GM12878 (cell line): Measurements from ENCODE around the gene GPC6. TPM values are rescaled to one million over a fixed set of nuclear protein-coding genes. Genes with fewer than 3 reads are reported as not detected.

Source experiments
- ATAC-seq: fragments of 200-7000 bp; cut with Tn5 transposase; 3 replicates; pipeline ENCODE4 v1.9.1; 2020; ENCODE audit warnings: mild to moderate bottlenecking, moderate library complexity
- BruUV-seq: library from RNA; stranded (reverse); fragments of 400-500 nt; replicated peaks from 2 replicates; lab custom pipeline; 2021; lab: Mats Ljungman, UMichigan
- CTCF ChIA-PET: fragments of 300-600 bp; sonication (Branson Sonifier 250); formaldehyde crosslinking; extraction: SDS; loops from one replicate; lab custom pipeline; 2021; ENCODE audit warnings: inconsistent platforms; lab: Yijun Ruan, JAX
- POLR2A ChIA-PET: fragments of 350-600 bp; formaldehyde crosslinking; extraction: SDS; loops from one replicate; lab custom pipeline; 2021; ENCODE audit warnings: inconsistent platforms; lab: Charles Lee
- RAD21 ChIA-PET: fragments of 300-600 bp; sonication (Branson Sonifier 250); formaldehyde crosslinking; loops from one replicate; lab custom pipeline; 2023; ENCODE audit warnings: antibody characterized with exemption; ENCODE audit not compliant: unreplicated experiment; lab: Charles Lee
- SMC1A ChIA-PET: fragments of 300-600 bp; sonication (Branson Sonifier 250); formaldehyde crosslinking; loops from one replicate; lab custom pipeline; 2023; ENCODE audit not compliant: unreplicated experiment, uncharacterized antibody; lab: Charles Lee
- DNase-seq: peaks from one replicate; pipeline ENCODE4 v3.0.0-alpha.2; 2011; ENCODE audit warnings: low read depth, low spot score
- FAIRE-seq: peaks from 3 replicates; lab custom pipeline; 2011; peaks lifted over from hg19 to GRCh38; lab: Jason Lieb, UNC
- H2AFZ ChIP-seq: 2 replicates; pipeline ENCODE4 v1.6.0; 2011; ENCODE audit warnings: low read depth, low read length, control low read depth; ENCODE audit not compliant: control insufficient read depth
- H3K27ac ChIP-seq: 2 replicates; pipeline ENCODE4 v1.5.1; 2011; ENCODE audit warnings: control low read depth; ENCODE audit not compliant: control insufficient read depth, insufficient read depth
- H3K27me3 ChIP-seq, 2 experiments: replicated peaks in 1 of 2; 2 replicates each; pipeline versions ENCODE4 v1.6.0 to v1.6.1; 2011; ENCODE audit warnings: low read length in 1 of 2; ENCODE audit not compliant: control insufficient read depth in 2 of 2, insufficient read depth in 2 of 2
- H3K36me3 ChIP-seq, 2 experiments: 2 replicates each; pipeline ENCODE4 v1.5.1; 2011; ENCODE audit warnings: low read length in 1 of 2; ENCODE audit not compliant: control insufficient read depth in 2 of 2, insufficient read depth in 2 of 2
- H3K4me1 ChIP-seq: 2 replicates; pipeline ENCODE4 v1.6.1; 2011; ENCODE audit warnings: mild to moderate bottlenecking, low read length, moderate library complexity, mixed read lengths; ENCODE audit not compliant: control insufficient read depth, insufficient read depth
- H3K4me2 ChIP-seq: 2 replicates; pipeline ENCODE4 v1.6.0; 2011; ENCODE audit warnings: control low read depth; ENCODE audit not compliant: control insufficient read depth, insufficient read depth
- H3K4me3 ChIP-seq: fragments of 200-600 bp; sonication (generic); 2 replicates; pipeline ENCODE4 v1.5.1; 2016
- H3K79me2 ChIP-seq: 2 replicates; pipeline ENCODE4 v1.6.0; 2011; ENCODE audit warnings: low read length; ENCODE audit not compliant: control insufficient read depth, insufficient read depth
- H3K9ac ChIP-seq: 2 replicates; pipeline ENCODE4 v1.8.0; 2011; ENCODE audit warnings: low read length, control low read depth, mixed read lengths; ENCODE audit not compliant: control insufficient read depth, insufficient read depth
- H3K9me3 ChIP-seq: replicated peaks from 3 replicates; pipeline ENCODE4 v1.5.1; 2011; ENCODE audit warnings: mild to moderate bottlenecking, low read length; ENCODE audit not compliant: control insufficient read depth, insufficient read depth
- H4K20me1 ChIP-seq: 2 replicates; pipeline ENCODE4 v1.6.0; 2011; ENCODE audit not compliant: control insufficient read depth, insufficient read depth
- DPF2 ChIP-seq: fragments of 450-650 bp; IDR thresholded peaks from 2 replicates; pipeline ENCODE4 v1.6.1; 2017; ENCODE audit warnings: mild to moderate bottlenecking
- EP300 ChIP-seq, 2 experiments: fragments of 150-350 bp in 1 of 2; IDR thresholded peaks; 2 replicates each; pipeline ENCODE4 v1.6.1; 2011 to 2012; ENCODE audit warnings: low read depth in 2 of 2, low read length in 2 of 2, borderline replicate concordance in 1 of 2, improper control_type of control experiment in 1 of 2, inconsistent platforms in 1 of 2; ENCODE audit not compliant: control insufficient read depth in 1 of 2
- RAD51 ChIP-seq: fragments of 450-650 bp; IDR thresholded peaks from 2 replicates; pipeline ENCODE4 v1.6.1; 2016; ENCODE audit warnings: moderate library complexity, mild to moderate bottlenecking, inconsistent platforms
- RB1 ChIP-seq: fragments of 450-650 bp; formaldehyde crosslinking; IDR thresholded peaks from 2 replicates; pipeline ENCODE4 v1.6.1; 2017; ENCODE audit warnings: mild to moderate bottlenecking, borderline replicate concordance
- SREBF2 ChIP-seq: IDR thresholded peaks from 2 replicates; pipeline ENCODE4 v1.6.1; 2012; ENCODE audit warnings: mild to moderate bottlenecking, low read length
- STAT1 ChIP-seq: fragments of 450-650 bp; conservative IDR thresholded peaks from 2 replicates; pipeline ENCODE4 v1.6.1; 2014; ENCODE audit warnings: antibody characterized with exemption, mild to moderate bottlenecking
- ZNF24 ChIP-seq: fragments of 450-650 bp; IDR thresholded peaks from 2 replicates; pipeline ENCODE4 v1.6.1; 2017; ENCODE audit warnings: antibody characterized with exemption, mild to moderate bottlenecking
- WGBS: methylation state at CpG from one replicate; pipeline ENCODE4 v1.1.6; 2016; ENCODE audit warnings: low lambda C conversion rate; ENCODE audit not compliant: insufficient replicate concordance, insufficient coverage; ENCODE audit errors: missing lambda C conversion rate; 5-methylcytosine and 5-hydroxymethylcytosine counted together
- in situ Hi-C: fragments of 300-500 bp; cut with MboI; formaldehyde crosslinking; loops from 9 replicates; pipeline ENCODE4 v1.14.3; 2018; ENCODE audit warnings: mixed read lengths
- intact Hi-C: fragments of 100-400 bp; cut with micrococcal nuclease; formaldehyde crosslinking; loops from one replicate; pipeline ENCODE4 v1.14.2; 2022; ENCODE audit not compliant: unreplicated experiment
- polyA plus RNA-seq, 11 experiments: library from polyadenylated mRNA; depleted of rRNA in 4 of 11; unstranded in 6 of 11; stranded (reverse) in 5 of 11; fragments of >200 nt; fragmentation: Nextera tagmentation in 4 of 11; fragmentation: Illumina TruSeq in 1 of 11; extraction: Ambion mirVana in 4 of 11; extraction: Trizol in 1 of 11; gene quantifications; 1 replicate in 1 of 11; 2 replicates in 10 of 11; pipeline versions ENCODE4 v1.2.1 to v1.2.3, GENCODE V29; 2011 to 2016; ENCODE audit warnings: inconsistent platforms in 2 of 11, missing spikeins in 2 of 11, low read depth in 1 of 11
- total RNA-seq, 4 experiments: library from RNA; depleted of rRNA in 3 of 4; stranded (reverse); fragments of >200 nt in 3 of 4; fragmentation: Illumina TruSeq in 1 of 4; extraction: Trizol in 1 of 4; gene quantifications; 2 replicates each; pipeline versions ENCODE4 v1.2.1 to v1.2.3, GENCODE V29; 2013 to 2021
- TF ChIP-seq, protein P1 (sequence below): fragments of 450-650 bp; conservative IDR thresholded peaks from 2 replicates; pipeline ENCODE4 v1.6.1; 2017; ENCODE audit warnings: mild to moderate bottlenecking, moderate library complexity
- TF ChIP-seq, protein P2 (sequence below): IDR thresholded peaks from 2 replicates; pipeline ENCODE4 v1.6.1; 2011; ENCODE audit warnings: borderline replicate concordance, low read depth, mild to moderate bottlenecking, moderate library complexity, low read length; ENCODE audit not compliant: insufficient read depth, poor library complexity, severe bottlenecking
- TF ChIP-seq, protein P3 (sequence below): fragments of 450-650 bp; formaldehyde crosslinking; IDR thresholded peaks from 2 replicates; pipeline ENCODE4 v1.4.0; 2022; ENCODE audit warnings: mild to moderate bottlenecking, moderate library complexity

GPC6 gene
- total and polyA plus RNA-seq, 10 of the 15 experiments (the other 5 are each of a cell fraction or from before 2014, with no cell fraction given): 0.03 to 0.04 (median 0.03) TPM; not detected in 7

DNA sequence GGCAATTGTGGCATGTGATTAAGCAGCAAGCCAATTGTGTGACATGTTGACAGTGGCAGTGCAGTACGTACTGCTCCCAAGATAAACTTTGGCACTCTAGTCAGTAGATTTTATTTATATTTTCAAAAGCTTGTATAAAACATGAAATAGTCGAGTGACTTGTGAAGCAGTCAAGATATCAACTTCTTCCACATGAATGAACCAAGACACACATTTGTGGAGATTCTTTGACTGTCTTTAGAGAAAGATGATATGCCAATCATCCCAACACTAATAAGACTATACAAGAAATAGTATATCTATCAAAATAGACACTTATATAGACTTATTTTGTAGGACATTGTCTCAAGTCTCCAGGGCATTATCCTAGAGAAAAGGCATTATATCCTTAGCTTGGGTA lies 714.8 kb downstream of the GPC6 start:
- CTCF ChIA-PET: no interaction called here
- TF ChIP-seq EP300 (IDR thresholded peaks at IDR 0.05; ENCODE audit: borderline replicate concordance in 1 of 2, control insufficient read depth in 1 of 2, low read depth in 2 of 2, low read length in 2 of 2): no peak
- no peak for TF ChIP-seq STAT1
- TF ChIP-seq, protein P1, sequence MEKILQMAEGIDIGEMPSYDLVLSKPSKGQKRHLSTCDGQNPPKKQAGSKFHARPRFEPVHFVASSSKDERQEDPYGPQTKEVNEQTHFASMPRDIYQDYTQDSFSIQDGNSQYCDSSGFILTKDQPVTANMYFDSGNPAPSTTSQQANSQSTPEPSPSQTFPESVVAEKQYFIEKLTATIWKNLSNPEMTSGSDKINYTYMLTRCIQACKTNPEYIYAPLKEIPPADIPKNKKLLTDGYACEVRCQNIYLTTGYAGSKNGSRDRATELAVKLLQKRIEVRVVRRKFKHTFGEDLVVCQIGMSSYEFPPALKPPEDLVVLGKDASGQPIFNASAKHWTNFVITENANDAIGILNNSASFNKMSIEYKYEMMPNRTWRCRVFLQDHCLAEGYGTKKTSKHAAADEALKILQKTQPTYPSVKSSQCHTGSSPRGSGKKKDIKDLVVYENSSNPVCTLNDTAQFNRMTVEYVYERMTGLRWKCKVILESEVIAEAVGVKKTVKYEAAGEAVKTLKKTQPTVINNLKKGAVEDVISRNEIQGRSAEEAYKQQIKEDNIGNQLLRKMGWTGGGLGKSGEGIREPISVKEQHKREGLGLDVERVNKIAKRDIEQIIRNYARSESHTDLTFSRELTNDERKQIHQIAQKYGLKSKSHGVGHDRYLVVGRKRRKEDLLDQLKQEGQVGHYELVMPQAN: no peak
- TF ChIP-seq RB1: no peak
- TF ChIP-seq, protein P2, sequence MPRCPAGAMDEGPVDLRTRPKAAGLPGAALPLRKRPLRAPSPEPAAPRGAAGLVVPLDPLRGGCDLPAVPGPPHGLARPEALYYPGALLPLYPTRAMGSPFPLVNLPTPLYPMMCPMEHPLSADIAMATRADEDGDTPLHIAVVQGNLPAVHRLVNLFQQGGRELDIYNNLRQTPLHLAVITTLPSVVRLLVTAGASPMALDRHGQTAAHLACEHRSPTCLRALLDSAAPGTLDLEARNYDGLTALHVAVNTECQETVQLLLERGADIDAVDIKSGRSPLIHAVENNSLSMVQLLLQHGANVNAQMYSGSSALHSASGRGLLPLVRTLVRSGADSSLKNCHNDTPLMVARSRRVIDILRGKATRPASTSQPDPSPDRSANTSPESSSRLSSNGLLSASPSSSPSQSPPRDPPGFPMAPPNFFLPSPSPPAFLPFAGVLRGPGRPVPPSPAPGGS: no peak
- TF ChIP-seq, protein P3, sequence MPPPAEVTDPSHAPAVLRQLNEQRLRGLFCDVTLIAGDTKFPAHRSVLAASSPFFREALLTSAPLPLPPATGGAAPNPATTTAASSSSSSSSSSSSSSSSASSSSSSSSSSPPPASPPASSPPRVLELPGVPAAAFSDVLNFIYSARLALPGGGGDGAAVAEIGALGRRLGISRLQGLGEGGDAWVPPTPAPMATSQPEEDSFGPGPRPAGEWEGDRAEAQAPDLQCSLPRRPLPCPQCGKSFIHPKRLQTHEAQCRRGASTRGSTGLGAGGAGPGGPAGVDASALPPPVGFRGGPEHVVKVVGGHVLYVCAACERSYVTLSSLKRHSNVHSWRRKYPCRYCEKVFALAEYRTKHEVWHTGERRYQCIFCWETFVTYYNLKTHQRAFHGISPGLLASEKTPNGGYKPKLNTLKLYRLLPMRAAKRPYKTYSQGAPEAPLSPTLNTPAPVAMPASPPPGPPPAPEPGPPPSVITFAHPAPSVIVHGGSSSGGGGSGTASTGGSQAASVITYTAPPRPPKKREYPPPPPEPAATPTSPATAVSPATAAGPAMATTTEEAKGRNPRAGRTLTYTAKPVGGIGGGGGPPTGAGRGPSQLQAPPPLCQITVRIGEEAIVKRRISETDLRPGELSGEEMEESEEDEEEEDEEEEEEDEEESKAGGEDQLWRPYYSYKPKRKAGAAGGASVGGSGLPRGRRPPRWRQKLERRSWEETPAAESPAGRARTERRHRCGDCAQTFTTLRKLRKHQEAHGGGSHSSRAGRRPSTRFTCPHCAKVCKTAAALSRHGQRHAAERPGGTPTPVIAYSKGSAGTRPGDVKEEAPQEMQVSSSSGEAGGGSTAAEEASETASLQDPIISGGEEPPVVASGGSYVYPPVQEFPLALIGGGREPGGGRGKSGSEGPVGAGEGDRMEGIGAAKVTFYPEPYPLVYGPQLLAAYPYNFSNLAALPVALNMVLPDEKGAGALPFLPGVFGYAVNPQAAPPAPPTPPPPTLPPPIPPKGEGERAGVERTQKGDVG (CRISPR knock-in tag): no peak
- no peak for TF ChIP-seq ZNF24
- no peak for TF ChIP-seq RAD51
- TF ChIP-seq SREBF2: no peak
- TF ChIP-seq DPF2: no peak
- TF ChIP-seq, all 136 proteins: peak for 0
- Histone ChIP-seq H3K4me1 (no peaks in the 10 kb centered on the region), H3K27me3 (no peaks in the 10 kb centered on the region), H3K4me2 (no peak overlapping the region), H3K79me2 (no peaks in the 10 kb centered on the region), H3K9me3 (no peaks in the 10 kb centered on the region), H3K4me3 (no peak overlapping the region), H2AFZ (no peak overlapping the region), H3K36me3 (no peaks in the 10 kb centered on the region), H3K9ac (no peak overlapping the region), H3K27ac (no peak overlapping the region), H4K20me1 (no peaks in the 10 kb centered on the region)
- ChIA-PET RAD21 (no interaction called here), POLR2A (no interaction called here), SMC1A (no interaction called here)
- FAIRE-seq: no peak
- in situ Hi-C loops (no loop called here), intact Hi-C loops (no loop called here)
- ATAC-seq: no peak
- BruUV-seq: no TSS peak
- DNase-seq: no peak
- 0% methylated on average over 2 of the region's 2 CpGs for WGBS
